Left cardiac atrium (tissue), 4 donors: ENCODE data around the gene ERI3. TPM values are rescaled to one million over a fixed set of nuclear protein-coding genes. Genes with fewer than 3 reads are reported as not detected.
"Not testable (repeated sequence)": the region's sequence is repeated elsewhere in the genome, so short reads cannot be mapped to it uniquely, and the experiment has no call there.

Experiments
- ATAC-seq, 2 donors: fragments of 200-7000 bp; cut with Tn5 transposase; one replicate each; pipeline ENCODE4 v1.9.1; 2020; ENCODE audit warnings: mild to moderate bottlenecking in 2 of 2, moderate library complexity in 2 of 2
- DNase-seq: peaks from one replicate; pipeline ENCODE4 v3.0.0-alpha.2; 2020
- intact Hi-C, 2 donors: fragments of 100-400 bp; cut with DNase I; formaldehyde crosslinking; loops; one replicate each; pipeline versions ENCODE4 v1.14.1 to v1.15.1; 2022 to 2023
- total RNA-seq, 2 donors: library from RNA; stranded (reverse); fragmentation: NEBNext Ultra II Directional; extraction: Animal tissue kit (Norgen Biotek cat#: 25700); gene quantifications; one replicate each; pipeline ENCODE4 v1.2.1, GENCODE V29; 2021
- donor health status: DM: no; HTN: yes; CAD: no.
- donor health status: DM: no; HTN: yes; CAD: no; lungs with severe emphysema.
- donor health status: DM: yes; HTN: yes; CAD: no.
- donor health status: Dilated cardiomyopathy.

The ERI3 gene
- total RNA-seq, 2 donors from 2014 or later: 37.8 to 45.0 TPM

GRCh38 chr1:44222397-44223186 is 132.5 kb downstream of the ERI3 start:
- DNase-seq: no peak
- no peak for ATAC-seq
- intact Hi-C loops: no loop called here

DNA sequence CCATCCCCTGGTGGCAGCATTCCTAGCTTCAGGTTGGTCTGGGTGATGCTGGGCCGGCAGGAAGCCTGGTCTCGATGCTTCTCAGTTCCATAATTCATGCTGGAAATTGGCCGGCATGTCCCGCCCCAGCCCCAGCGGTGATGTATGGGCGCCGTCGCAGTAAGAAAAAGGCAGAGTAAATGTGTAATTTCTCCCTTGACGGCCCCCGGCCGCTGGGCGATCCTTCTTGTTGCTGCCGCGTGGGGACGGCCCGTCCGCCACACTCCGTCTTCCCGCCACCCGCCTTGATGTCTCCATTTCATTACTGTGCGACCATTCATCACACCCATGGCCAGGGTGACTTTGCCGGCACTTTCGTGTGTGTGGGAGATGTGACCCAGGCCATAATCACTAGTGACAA is 133.3 kb downstream of the ERI3 start:
- ATAC-seq (no peak), DNase-seq (no peak)
- intact Hi-C loops: no loop called here

GRCh38 chr1:44220755-44221154 is 134.3 kb downstream of the ERI3 start:
- no peak for ATAC-seq
- intact Hi-C loops: no loop called here

GRCh38 chr1:44220001-44220751 is 134.9 kb downstream of the ERI3 start:
- DNase-seq (no peak), ATAC-seq (no peak)
- intact Hi-C loops: no loop called here

More at GRCh38 chr1:44220755-44221154, 134.3 kb downstream of the ERI3 start:
- DNase-seq: no peak

DNA sequence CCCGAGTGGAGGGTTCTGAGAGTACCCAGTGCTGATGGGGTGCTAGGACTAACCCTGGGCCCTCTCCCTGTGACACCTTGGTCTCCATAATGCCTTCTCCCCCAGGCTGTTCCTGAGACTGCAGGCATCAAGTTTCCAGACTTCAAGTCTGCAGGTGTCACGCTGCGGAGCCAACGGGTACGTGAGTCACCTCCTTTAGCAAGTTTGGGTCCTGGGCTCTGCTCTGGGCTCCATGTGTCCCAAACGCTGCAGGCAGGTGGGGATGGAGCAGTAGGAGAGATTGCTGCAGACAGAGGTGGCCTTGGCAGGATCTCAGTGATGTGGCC is 135.8 kb downstream of the ERI3 start:
- ATAC-seq (no peak), DNase-seq (no peak)
- intact Hi-C loops: loop anchor here (5.0 to 10.0 kb wide), 4 partner anchors 98 to 376 kb away; no protein-coding TSS in a partner anchor

- no peak for DNase-seq
- no peak for ATAC-seq
- intact Hi-C loops: loop anchor here (5.0 to 10.0 kb wide), 4 partner anchors 99 to 376 kb away; no protein-coding TSS in a partner anchor
Observed at GRCh38 chr1:44218503-44219300, 136.4 kb downstream of the ERI3 start.

- intact Hi-C loops: loop anchor here (5.0 to 10.0 kb wide), 4 partner anchors 99 to 377 kb away; no protein-coding TSS in a partner anchor
- DNase-seq: peak; percentile 79
- peak; percentile 36 to 51 for ATAC-seq
Observed at GRCh38 chr1:44217809-44218410, 137.1 kb downstream of the ERI3 start.

DNA sequence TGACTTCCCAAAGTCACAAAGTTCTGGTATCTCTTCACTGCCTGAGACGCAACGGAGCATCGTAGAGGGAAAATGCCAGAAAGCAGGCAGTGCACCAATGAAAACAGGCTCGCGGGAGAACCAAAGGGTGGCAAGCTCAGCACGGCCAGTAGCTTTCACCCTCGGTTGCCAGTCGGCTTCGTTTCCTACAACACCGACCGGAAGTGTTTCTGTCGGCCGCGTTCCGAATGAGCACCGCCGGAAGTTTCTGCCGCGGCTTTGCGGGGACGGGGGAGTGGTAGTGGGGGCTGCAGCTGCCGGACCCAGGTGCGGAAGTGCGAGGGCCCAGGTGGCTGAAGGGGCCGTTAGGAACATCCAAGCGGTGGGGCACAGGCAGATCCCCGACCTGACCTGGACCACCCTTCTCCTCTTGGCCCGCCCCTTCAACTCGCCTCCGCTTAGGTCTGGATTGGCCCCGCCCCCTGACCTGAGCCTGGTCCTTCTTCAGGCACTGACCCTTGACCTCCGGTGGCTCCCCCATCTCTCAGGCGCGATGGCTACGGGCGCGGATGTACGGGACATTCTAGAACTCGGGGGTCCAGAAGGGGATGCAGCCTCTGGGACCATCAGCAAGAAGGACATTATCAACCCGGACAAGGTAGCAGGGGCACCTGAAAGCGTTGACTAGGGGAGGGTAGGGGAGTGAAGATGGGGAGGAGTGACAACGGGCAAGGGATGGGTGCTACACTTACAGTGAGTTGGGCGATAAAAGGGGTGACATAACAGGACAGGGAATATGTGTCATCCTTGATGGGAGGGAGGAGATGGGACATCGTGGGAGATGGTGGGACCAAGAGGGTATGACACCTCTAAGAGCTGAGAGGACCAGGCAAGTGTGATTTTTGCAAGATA is 141.6 kb downstream of the ERI3 start, which contains the start of gene DMAP1:
Gene DMAP1 (plus strand): TSS at position 250 of the 891 bp plus-strand sequence. CDS start 283 bp downstream, at position 533.
- DNase-seq (peak; percentile 84), ATAC-seq (peak; percentile 94 to 95)
- intact Hi-C loops: loop anchor here in 1 of 2 donors (10.0 kb wide), 1 partner anchor 381 kb away; no protein-coding TSS in a partner anchor

DNA sequence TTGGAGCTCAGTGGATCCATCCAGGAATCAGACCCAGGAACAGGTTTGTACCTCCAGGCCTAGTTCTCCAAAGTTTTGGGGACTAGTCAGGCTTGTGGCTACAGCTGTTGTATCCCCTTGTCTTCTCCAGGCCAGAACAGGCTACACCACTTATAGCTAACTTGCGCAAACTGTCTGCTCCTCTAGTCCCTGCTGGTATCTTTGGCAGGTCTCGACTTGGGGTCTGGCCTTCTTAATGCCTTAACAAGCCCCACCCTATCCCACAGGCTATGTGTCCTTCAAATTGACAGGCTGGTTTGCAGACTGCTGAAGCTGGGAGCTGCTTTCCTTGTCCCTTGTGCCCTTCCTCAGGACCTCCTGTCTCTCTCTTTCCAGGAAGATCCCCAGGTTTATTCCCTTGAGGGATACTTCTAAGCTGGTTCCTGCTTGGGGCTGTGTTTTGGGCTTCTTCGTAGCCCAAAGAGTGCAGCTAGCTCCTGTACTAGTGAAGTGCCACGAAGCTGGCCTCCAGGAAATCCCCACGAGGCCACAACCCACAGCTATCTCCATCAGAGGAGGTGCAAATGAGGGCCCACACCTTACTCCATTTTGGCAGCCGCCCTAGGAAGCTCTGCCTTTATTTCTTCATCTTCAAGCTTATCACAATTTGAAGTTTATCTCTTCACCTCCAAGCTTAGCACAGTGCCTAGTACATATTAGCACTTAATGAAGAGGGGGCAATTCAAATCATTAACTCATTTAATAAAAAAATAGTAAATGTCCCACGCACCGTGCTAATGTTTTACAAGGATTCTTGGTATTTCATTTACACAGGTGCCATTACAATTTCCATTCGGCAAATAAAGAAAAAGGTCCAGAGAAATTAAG is 142.5 kb downstream of the ERI3 start:
- DNase-seq (no peak), ATAC-seq (peak in 1 of 2 donors; percentile 13)
- intact Hi-C loops: loop anchor here in 1 of 2 donors (10.0 kb wide), 1 partner anchor 382 kb away; no protein-coding TSS in a partner anchor

GRCh38 chr1:44210595-44210994 is 144.5 kb downstream of the ERI3 start:
- DNase-seq (no peak), ATAC-seq (no peak)
- intact Hi-C loops: loop anchor here in 1 of 2 donors (10.0 kb wide), 1 partner anchor 384 kb away; no protein-coding TSS in a partner anchor

GRCh38 chr1:44208226-44208625 is 146.8 kb downstream of the ERI3 start:
- no peak for ATAC-seq
- intact Hi-C loops: no loop called here
- DNase-seq: no peak

GRCh38 chr1:44206545-44206944 is 148.5 kb downstream of the ERI3 start:
- ATAC-seq, DNase-seq, intact Hi-C loops: not testable (repeated sequence)

DNA sequence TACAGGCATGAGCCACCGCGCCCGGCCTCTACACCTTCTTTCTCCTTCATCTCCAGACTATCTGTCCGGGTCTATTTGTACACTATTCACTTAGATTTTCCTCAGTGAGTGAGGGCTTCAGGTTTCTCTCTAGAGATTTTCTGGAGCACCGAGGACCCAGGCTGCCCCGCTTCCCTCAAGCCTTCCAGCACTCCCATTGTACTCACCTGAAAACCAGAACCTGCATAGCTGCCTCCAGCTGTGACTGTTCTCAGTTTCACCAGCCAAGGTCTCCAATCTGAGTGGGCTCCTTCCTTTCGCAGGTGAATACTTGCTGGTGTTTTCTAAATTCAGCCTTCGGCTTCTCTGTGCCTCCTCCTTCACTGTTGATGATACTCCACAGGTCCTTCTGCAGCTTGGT is 154.7 kb downstream of the ERI3 start:
- no peak for ATAC-seq
- intact Hi-C loops: no loop called here
- no peak for DNase-seq

DNA sequence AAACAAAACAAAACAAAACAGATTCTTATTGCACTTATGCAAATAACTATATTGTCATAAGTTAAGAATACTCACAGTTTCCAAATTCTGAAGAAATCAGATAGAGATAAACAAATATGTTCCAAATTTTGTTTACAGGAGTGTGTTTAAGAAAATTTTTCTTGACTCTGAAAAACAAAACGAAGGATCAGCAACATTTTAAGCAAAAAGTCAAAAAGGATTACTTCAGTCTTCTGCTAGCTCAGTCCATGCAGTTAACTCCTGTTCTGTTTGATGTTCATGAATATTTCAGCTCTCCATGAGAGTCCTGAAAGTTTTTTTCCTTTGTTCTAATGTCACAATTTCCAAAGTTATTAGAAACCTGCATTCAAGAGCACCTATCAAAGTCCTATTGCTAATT is 180.4 kb downstream of the ERI3 start:
- intact Hi-C loops: no loop called here
- ATAC-seq (no peak), DNase-seq (no peak)
